HUDEP-2 (cell line): ENCODE data around the gene CST7.
"Not testable (repeated sequence)": the region's sequence is repeated elsewhere in the genome, so short reads cannot be mapped to it uniquely, and the experiment has no call there.

Source experiments
- DNase-seq, 76 experiments: peaks; one replicate each; lab custom pipeline; 2025; ENCODE audit not compliant: unreplicated experiment in 76 of 76; lab: John Stamatoyannopoulos, UW

Gene CST7, protein sequence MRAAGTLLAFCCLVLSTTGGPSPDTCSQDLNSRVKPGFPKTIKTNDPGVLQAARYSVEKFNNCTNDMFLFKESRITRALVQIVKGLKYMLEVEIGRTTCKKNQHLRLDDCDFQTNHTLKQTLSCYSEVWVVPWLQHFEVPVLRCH

DNA sequence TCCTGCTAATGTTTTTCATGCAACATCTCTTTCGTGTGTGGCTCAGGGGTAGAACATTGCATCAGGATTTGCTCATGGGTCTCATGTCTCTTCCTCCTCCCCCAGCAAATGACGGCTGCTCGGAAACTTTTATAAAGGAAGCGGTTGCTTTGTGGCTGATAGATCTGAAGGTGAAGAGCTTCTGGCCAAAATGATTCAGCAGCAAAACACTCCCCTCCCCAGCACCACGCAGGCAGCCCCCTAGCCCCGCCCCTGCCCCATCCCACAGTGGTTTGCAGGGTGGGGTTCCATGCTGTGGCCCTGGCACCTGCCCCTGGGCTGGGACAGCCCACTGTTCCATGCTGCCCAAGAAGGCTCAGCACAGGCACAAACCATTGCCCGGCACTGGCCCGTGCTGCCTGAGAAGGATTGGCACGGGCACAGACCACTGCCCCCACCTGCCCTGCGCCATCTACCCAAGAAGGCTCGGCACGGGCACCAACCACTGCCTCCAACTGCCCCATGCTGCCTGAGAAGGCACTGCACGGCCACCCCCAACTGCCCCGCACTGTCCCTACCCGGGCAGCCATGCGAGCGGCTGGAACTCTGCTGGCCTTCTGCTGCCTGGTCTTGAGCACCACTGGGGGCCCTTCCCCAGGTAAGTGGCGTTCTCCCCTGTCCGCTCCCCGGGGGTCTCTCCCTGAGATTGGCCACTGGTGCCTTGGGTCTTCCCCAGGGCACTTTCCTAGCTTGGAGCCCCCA lies at the start of gene CST7:
TSS of gene CST7 (plus strand) at position 331 of the 741 bp plus-strand sequence. CDS start at position 568, 237 bp downstream.
- DNase-seq: peak in 36 of 76 experiments; percentile 4 to 79 (median 34)

DNA sequence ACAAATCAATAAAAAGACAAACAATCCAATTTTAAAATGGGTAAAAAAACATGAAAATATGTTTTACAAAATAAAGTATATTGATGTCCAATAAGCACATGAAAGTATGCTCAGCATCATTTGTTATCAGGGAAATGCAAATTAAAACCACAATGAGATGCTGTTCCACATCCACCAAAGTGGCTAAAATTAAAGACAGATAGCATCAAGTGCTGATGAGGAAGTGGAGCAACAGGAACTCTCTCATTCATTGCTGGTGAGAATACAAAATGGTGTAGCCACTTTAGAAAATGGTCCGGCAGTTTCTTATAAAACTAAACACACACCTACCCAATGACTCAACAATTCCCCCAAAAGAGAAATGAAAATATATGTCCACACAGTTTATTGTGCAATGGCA lies 42.3 kb upstream of the CST7 start:
- DNase-seq: no peak

DNA sequence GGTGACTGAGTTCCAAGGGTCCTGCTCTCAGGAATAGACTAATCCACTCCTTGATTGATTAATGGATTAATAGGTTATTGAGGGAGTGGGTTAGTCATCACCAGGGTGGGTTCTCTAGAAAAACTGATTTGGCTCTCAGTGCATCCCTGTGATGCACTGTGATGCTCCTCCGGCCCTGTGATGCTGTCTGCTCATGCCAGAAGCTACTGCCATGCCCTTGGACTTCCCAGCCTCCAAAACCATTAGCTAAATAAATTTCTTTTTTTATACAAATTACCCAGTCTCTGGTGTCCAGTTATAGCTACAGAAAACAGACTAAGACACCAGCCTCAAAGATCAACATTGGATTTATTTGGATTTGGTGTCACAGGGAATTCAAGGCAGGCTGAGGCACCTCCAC lies 40.4 kb upstream of the CST7 start:
- DNase-seq: no peak

DNA sequence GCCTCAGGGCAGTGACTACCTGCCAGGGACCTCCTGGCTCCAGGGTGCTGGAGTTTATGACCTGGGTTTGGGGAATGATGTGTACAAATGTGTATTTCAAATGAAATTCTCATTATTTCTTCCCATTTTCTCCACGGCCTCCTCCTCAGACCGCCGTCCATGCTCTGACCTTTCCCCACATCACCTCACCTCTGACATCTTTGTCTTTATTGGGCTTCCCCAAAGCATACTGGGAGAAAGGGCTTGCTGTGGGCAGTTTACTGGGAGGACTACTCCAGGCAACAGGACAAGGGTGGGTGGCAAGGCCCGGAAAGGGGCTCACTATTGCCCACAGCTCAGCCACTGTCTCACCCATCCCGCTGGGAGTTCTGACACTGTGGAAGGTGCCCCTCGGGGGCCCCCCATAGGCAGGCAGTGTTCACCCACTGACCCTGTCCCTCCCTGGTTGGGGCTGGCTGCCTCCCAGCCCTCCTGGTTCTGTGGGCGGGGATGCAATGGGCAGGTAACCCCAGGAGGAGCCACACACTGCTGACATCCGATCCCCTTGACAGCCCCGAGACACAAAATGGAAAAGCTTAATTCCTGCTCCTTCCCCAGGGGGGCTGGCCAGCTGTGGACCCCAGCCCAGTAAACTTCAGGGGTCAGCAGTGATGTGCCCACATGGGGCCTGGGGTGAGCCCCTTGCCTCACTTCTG lies 39.8 kb upstream of the CST7 start:
- DNase-seq: no peak

DNA sequence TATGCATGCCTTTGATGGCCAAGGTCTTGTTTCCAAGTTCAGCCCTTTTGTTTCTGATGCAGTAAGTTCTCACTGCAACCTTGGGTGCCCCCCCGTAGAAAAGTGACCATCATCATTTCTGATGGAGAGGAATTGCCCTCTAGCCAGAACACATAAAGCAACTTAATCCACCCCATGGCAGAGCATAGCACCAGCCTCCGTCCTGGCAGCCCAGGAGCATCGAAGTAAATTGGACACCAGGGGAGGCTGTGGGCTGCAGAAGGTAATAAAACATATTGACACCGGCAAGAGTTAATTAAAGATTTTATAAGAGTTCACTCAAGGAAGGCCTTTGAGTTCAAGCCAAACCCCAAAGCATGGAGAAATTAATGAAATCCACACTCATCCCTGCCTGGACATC lies 39.2 kb upstream of the CST7 start:
- no peak for DNase-seq

DNA sequence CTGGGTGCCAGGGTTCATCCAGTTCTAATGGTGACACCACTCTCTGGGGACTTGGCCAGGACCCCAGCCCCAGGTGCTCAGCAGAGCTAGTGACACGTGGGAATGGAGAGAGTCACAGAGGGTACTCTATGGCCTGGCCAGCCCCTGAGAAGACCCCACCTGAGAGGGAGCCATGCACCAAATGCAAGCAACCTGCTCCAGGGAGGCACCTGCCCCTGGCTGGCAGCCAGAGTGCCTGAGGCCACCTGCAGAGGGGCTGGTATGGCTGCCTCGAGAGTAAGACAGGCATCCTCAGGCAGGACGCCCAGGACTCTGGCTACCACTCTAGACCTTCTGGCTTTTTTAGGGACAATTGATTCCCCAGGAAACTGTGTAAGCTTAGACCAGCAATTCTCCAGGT lies 38.6 kb upstream of the CST7 start:
- no peak for DNase-seq

DNA sequence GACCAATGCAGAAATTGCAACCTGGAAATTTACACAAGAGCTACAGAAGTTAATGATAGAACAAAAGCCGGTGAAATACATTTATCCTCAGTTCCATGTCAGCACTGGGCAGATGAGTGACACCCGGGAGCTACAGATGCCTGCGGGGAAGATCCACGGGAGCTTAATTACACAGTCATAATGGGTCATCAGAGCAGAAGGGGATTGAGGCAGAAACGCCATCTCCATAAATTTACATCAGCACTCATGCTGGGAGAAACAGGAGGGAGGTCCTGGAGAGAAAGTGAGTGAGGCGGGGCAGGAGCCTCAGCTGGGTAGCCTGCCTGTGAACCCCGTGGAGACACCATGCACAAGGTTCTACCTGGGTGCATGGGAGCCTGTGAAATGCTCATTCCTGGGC lies 37.6 kb upstream of the CST7 start:
- DNase-seq: no peak

DNA sequence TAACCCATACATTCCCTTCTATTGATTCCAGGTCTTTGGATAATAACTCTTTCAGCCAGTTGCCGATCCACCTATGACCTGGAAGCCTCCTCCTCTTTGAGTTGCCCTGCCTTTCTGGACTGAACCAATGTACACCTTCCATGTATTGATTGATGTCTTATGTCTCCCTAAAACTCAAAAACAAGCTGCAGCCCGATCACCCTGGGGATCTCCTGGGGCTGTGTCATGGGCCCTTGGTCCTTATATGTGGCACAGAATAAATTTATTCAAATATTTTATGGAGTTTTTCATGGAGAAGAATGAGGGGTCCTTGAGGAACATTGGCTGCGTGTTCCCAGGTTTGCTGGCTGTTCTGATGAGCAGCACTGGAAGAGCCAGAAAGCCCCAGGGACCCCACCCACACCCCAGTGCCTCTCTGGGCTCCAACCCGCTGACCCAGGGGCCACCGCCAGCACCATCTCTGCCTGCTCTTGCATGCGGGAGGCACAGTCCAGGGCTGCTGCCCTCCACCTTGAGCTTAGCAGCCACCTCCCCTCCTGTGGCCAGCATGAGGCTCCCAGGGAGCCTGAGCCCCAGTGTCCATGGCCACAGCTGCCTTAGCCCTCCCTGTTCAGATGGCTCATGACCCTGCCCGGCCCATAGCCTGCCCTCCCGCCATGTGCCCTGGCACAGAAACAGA lies 36.5 kb upstream of the CST7 start:
- DNase-seq: no peak

DNA sequence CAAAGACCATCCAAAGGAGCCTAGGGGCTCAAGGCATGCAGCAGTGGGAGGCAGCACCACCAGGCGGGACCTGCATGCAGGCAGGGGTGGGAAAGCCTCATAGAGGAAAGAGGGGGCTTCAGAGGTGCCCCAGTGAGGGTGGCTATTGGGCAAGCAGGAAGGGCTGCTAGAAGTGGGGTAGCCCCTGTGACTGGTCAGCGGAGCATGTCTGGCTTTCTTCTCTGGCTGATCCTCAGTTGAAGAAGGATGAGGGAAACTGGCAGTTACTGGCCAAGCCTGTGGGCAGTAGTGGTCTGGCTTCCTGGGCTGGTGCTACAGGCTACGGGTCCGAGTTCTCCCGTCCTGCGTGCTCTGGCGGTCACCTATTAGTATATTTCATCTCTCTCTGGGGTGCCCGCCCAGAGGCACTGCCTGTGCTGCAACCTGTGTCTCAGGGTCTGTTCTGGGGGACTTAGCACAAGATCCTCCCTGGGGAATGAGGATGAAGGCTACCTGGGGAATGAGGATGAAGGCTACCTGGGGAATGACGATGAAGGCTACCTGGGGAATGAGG lies 35.9 kb upstream of the CST7 start:
- DNase-seq: no peak

DNA sequence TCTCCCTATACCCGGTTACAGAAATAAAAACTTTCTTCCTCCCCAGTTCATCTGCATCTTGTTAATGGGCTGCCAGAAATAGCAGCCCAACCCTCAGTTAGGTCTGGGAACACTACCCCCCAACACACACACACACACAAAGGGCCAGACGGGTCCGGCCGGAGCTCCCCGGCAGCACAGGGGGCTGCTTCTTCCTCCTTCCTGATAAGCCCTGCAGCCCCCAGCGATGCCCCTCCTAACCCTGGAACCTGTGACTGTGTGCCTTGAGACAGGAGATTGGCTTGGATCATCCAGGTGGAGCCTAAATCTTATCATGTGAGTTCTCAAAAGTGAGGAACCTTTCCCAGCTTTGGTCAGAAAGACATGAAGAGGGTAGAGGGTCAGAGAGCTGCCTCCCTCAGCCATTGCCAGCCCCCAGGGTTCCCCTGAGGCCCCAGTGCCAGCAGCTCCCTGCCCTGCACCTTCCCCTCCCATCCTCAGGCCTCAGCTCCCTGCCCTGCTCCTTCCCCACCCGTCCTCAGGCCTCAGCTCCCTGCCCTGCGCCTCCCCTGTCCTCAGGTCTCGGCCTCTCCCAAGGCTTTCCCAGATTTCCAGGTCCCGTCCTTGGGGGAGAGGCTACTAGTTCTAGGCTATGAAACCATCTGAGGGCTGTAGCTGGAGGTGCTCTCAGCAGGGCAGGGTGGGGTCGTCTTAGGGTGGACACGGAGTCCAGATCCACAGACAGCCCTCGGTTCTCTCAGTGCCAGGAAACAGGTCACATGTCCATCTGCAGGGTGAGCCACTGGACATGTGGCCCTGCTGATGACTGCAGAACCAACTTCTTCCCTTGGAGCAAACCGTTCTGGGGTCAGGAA lies 34.5 kb upstream of the CST7 start:
- DNase-seq: no peak

DNA sequence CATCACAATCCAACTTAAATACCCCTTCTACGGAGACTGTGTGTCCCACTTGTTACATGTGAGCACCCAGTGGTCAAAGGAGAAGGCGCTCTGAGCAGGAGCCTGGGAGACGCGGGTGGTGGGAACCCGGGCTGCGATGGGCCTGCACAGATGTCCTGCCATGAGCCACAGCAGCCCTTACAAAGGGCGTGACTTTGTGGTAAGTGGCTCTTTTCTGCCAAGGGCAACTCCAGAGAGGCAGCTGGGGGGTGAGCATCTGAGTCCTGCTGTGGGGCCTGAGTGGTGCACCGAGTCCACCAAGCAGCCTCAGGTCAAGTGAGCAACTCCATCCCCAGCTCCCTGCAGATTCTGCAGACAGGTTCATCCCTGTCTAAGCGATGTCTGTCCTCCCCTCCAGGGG lies 33.6 kb upstream of the CST7 start:
- DNase-seq: no peak

DNA sequence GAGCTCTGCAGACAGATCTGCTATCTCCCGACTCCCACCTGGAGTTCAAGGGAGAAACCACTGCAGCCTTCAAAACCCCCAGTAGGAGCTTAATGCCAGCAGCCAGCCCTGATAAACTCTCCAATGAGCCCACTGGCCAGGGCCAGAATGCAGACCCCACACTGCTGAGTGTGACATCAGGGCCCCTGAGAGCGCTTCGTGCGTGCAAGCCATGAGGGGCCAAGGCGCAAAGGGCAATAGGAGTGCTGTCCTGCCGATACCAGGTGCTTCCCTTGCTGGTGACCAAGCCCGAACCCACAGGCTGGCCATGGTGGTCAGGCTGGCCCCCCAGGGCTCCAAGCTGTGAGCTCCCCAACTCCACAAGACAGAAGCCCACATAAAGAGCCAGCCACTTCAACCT lies 33.2 kb upstream of the CST7 start:
- DNase-seq: no peak

DNA sequence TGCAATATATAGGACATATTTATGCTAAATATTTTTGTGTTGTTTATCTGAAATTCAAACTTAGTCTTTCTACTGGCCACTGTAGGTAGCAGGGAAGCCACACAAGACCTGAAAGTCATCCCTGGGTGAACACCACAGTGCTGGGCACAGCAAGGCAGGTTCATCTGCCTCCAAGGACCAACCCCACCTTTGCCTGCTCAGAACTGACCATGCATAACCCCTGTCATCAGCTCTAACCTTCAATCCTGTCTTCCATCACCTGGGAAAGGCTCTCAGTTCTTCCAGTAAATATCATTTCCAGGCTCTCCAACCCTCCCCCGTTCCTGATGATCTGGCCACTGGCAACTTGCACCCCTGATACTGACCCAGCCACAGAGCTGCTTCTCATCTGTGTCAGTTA lies 32.7 kb upstream of the CST7 start:
- DNase-seq: no peak

DNA sequence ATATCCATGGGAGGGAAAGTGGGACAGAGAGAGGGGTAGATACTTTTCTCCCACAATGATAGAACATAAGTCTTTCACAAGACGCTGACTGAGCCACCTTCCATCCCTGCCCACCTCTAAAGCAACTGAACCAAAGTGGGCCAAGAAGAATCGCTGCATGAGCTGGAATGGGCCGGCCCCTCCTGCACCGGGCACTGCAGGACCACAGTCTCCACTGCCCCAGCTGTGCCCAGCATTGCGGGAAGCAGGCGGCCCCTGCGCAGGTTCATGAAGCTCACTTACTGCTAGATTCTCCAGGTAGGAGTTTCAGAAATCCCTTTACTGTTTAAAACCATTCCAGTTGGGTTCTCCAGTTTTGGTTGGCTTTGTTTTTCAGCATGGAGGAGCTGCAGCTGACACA lies 32.0 kb upstream of the CST7 start:
- DNase-seq: no peak

DNA sequence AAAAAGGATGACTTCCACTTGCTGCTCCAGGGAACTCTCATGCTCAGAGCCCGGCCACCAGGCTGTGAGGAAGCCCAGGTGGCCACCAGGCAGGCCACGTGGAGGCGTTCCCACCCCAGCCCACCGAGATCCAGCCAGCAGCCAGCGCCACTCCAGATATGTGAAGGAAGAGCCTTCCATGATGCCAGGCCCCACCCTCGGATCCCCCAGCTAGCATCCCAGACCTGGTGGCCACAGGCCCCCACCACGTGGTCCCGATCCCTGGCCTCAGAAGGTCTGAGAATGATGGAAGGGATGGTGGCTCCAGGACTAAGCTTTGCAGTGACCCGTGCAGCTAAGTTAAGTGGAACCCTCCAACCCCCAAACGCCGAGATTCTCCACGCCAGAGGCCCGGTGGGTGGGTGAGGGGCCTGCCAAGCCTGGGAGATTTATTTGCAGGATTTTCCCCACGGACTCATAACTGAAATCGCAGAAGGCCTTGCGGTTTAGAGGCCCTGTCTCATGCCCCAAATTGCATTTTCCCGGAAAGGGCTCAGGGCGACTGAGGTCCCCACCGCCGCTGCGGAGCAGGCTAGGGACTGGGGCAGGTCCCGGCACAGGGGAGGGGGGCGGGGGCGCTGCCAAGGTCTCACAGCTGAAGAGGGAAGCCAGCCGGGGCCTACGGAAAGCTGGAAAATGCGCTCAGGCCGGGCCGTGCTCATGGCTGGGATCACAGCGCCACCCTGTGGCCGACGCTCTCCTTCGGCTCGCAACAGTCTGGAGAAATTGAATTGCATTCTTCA lies 31.1 kb upstream of the CST7 start:
- peak in 33 of 76 experiments; percentile 1 to 49 (median 18) for DNase-seq

DNA sequence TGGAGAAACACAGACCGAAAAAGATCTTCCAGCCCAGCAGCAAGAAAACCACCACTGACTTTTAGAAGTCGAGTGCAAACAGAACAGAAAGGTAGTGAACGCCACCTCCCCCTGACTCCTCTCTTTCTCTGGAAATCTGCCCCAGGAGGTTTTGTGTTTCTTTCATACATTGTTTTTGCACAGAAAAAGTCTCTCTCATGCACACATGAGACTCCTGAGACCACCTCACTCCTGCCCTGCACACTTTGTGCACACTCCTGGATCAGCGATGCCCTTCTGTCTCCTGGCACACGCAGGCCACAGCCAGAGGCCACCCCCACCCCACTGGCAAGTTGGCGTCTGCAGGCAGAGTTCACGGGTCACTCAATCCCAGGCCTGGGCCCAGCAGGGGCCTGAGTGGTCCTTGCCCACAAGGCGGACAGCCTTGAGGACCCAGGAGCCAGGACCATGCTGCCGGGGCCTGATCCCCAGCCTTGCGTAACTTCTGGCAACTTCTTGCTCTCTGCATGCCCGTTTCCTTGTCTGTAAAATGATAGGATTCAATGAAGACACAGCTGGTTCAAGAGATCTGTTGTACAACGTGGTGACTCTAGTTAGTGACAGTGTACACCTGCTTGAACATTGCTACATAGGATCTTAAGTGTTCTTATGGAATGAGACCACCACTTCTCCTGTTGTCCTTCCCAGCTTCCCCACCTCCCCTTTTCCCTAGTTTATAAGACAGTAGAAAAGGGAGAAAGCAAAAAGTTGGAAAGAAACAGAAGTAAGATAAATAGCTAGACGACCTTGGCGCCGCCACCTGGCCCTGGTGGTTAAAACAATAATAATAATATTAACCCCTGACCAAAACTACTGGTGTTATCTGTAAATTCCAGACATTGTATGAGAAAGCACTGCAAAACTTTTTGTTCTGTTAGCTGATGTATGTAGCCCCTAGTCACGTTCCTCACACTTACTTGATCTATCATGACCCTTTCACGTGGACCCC lies 30.2 kb upstream of the CST7 start:
- no peak for DNase-seq

DNA sequence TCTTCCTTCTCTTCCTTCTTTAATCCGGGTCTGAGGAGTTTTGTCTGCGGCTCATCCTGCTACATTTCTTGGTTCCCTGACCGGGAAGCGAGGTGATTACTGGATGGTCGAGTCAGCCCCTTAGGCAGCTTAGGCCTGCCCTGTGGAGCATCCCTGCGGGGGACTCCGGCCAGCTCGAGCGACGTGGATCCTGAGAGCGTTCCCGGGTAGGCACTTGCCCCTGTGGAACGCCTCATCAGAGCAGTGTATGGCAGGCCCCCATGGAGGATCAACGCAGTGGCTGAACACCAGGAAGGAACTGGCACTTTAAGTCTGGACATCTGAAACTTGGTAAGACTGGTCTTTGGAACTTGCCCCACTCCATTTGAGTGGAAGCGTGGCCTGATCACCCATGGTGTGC lies 29.4 kb upstream of the CST7 start:
- DNase-seq: not testable (repeated sequence)

DNA sequence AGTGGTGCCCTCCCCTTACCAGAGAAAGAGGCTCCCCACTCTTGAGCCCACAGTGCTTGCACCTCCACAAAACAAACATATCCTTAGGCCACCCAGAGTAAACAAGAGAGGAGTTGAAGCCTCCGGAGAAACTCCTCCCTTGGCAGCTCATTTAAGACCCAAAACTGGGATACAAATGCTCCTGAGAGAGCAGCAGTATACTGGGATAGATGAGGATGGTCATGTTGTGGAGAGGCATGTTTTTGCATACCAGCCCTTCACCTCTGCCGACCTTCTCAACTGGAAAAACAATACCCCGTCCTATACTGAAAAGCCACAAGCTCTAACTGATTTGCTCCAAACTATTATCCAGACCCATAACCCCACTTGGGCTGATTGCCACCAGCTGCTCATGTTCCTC lies 28.4 kb upstream of the CST7 start:
- DNase-seq: not testable (repeated sequence)
